HEK293 (cell line): ENCODE data around the gene BRI3.

Experiments
- BCL11B ChIP-seq: fragments of 450-650 bp; formaldehyde crosslinking; IDR thresholded peaks from 2 replicates; pipeline ENCODE4 v1.5.1; 2016; ENCODE audit warnings: low read depth, missing biosample characterization, missing genetic modification characterization
- GLIS1 ChIP-seq: fragments of 450-650 bp; formaldehyde crosslinking; IDR thresholded peaks from 2 replicates; pipeline ENCODE4 v1.5.1; 2016; ENCODE audit warnings: missing biosample characterization, missing genetic modification characterization
- INSM2 ChIP-seq: fragments of 450-650 bp; formaldehyde crosslinking; IDR thresholded peaks from 2 replicates; pipeline ENCODE4 v1.5.1; 2016; ENCODE audit warnings: missing biosample characterization, missing genetic modification characterization
- MYNN ChIP-seq: fragments of 450-650 bp; formaldehyde crosslinking; IDR thresholded peaks from 2 replicates; pipeline ENCODE4 v1.5.1; 2016; ENCODE audit warnings: missing biosample characterization, missing genetic modification characterization, borderline replicate concordance
- MZF1 ChIP-seq: fragments of 450-650 bp; formaldehyde crosslinking; IDR thresholded peaks from 2 replicates; pipeline ENCODE4 v1.5.1; 2017; ENCODE audit warnings: missing biosample characterization, missing genetic modification characterization, borderline replicate concordance
- OSR2 ChIP-seq: fragments of 450-650 bp; formaldehyde crosslinking; IDR thresholded peaks from 2 replicates; pipeline ENCODE4 v1.5.1; 2016; ENCODE audit warnings: missing biosample characterization, missing genetic modification characterization
- SCRT1 ChIP-seq: fragments of 450-650 bp; formaldehyde crosslinking; IDR thresholded peaks from 2 replicates; pipeline ENCODE4 v1.5.1; 2016; ENCODE audit warnings: missing biosample characterization, missing genetic modification characterization, borderline replicate concordance
- TCF7L2 ChIP-seq: IDR thresholded peaks from 2 replicates; pipeline ENCODE4 v1.6.1; 2011; ENCODE audit warnings: low read depth, mild to moderate bottlenecking, inconsistent platforms, low read length, moderate library complexity, borderline replicate concordance
- TSHZ1 ChIP-seq: fragments of 450-650 bp; formaldehyde crosslinking; IDR thresholded peaks from 2 replicates; pipeline ENCODE4 v1.5.1; 2016; ENCODE audit warnings: missing biosample characterization, missing genetic modification characterization, borderline replicate concordance
- YY2 ChIP-seq: fragments of 450-650 bp; formaldehyde crosslinking; IDR thresholded peaks from 2 replicates; pipeline ENCODE4 v1.5.1; 2016; ENCODE audit warnings: missing biosample characterization, missing genetic modification characterization
- ZNF10 ChIP-seq: fragments of 450-650 bp; formaldehyde crosslinking; IDR thresholded peaks from 2 replicates; pipeline ENCODE4 v1.5.1; 2017; ENCODE audit warnings: missing biosample characterization, missing genetic modification characterization
- ZNF133 ChIP-seq: fragments of 450-650 bp; formaldehyde crosslinking; IDR thresholded peaks from 2 replicates; pipeline ENCODE4 v1.5.1; 2016; ENCODE audit warnings: missing biosample characterization, missing genetic modification characterization
- ZNF157 ChIP-seq: fragments of 450-650 bp; formaldehyde crosslinking; IDR thresholded peaks from 2 replicates; pipeline ENCODE4 v1.5.1; 2016; ENCODE audit warnings: missing biosample characterization, missing genetic modification characterization
- ZNF18 ChIP-seq: fragments of 450-650 bp; formaldehyde crosslinking; IDR thresholded peaks from 2 replicates; pipeline ENCODE4 v1.5.1; 2016; ENCODE audit warnings: missing biosample characterization, missing genetic modification characterization
- ZNF2 ChIP-seq: fragments of 450-650 bp; formaldehyde crosslinking; IDR thresholded peaks from 2 replicates; pipeline ENCODE4 v1.5.1; 2016; ENCODE audit warnings: missing biosample characterization, missing genetic modification characterization
- ZNF292 ChIP-seq: fragments of 450-650 bp; formaldehyde crosslinking; IDR thresholded peaks from 2 replicates; pipeline ENCODE4 v1.5.1; 2016; ENCODE audit warnings: low read depth, missing biosample characterization, missing genetic modification characterization, borderline replicate concordance
- ZNF311 ChIP-seq: fragments of 450-650 bp; formaldehyde crosslinking; IDR thresholded peaks from 2 replicates; pipeline ENCODE4 v1.5.1; 2017; ENCODE audit warnings: missing biosample characterization, missing genetic modification characterization, borderline replicate concordance
- ZNF394 ChIP-seq: fragments of 450-650 bp; formaldehyde crosslinking; IDR thresholded peaks from 2 replicates; pipeline ENCODE4 v1.5.1; 2016; ENCODE audit warnings: missing biosample characterization, missing genetic modification characterization, mild to moderate bottlenecking, moderate library complexity, borderline replicate concordance
- ZNF529 ChIP-seq: fragments of 450-650 bp; formaldehyde crosslinking; IDR thresholded peaks from 2 replicates; pipeline ENCODE4 v1.5.1; 2017; ENCODE audit warnings: missing genetic modification characterization, missing biosample characterization; ENCODE audit not compliant: insufficient replicate concordance
- ZNF548 ChIP-seq: fragments of 450-650 bp; formaldehyde crosslinking; IDR thresholded peaks from 2 replicates; pipeline ENCODE4 v1.5.1; 2016; ENCODE audit warnings: missing biosample characterization, missing genetic modification characterization
- ZNF549 ChIP-seq: fragments of 450-650 bp; IDR thresholded peaks from 2 replicates; pipeline ENCODE4 v1.5.1; 2018; ENCODE audit warnings: missing biosample characterization, missing genetic modification characterization, mild to moderate bottlenecking, inconsistent platforms, moderate library complexity
- ZNF561 ChIP-seq: fragments of 450-650 bp; IDR thresholded peaks from 2 replicates; pipeline ENCODE4 v1.5.1; 2018; ENCODE audit warnings: missing biosample characterization, missing genetic modification characterization, borderline replicate concordance
- ZNF600 ChIP-seq: fragments of 450-650 bp; formaldehyde crosslinking; IDR thresholded peaks from 2 replicates; pipeline ENCODE4 v1.5.1; 2016; ENCODE audit warnings: missing biosample characterization, missing genetic modification characterization
- ZNF610 ChIP-seq: fragments of 450-650 bp; formaldehyde crosslinking; IDR thresholded peaks from 2 replicates; pipeline ENCODE4 v1.5.1; 2016; ENCODE audit warnings: missing biosample characterization, missing genetic modification characterization, borderline replicate concordance
- ZNF654 ChIP-seq: fragments of 450-650 bp; formaldehyde crosslinking; IDR thresholded peaks from 2 replicates; pipeline ENCODE4 v1.5.1; 2016; ENCODE audit warnings: low read depth, missing biosample characterization, missing genetic modification characterization
- ZNF658 ChIP-seq: fragments of 450-650 bp; formaldehyde crosslinking; IDR thresholded peaks from 2 replicates; pipeline ENCODE4; 2016; ENCODE audit warnings: missing biosample characterization, missing genetic modification characterization
- ZNF670 ChIP-seq: fragments of 450-650 bp; formaldehyde crosslinking; IDR thresholded peaks from 2 replicates; pipeline ENCODE4 v1.5.1; 2016; ENCODE audit warnings: missing biosample characterization, missing genetic modification characterization, low read depth
- ZNF677 ChIP-seq: fragments of 450-650 bp; IDR thresholded peaks from 2 replicates; pipeline ENCODE4 v1.5.0; 2018; ENCODE audit warnings: missing biosample characterization, mild to moderate bottlenecking, missing genetic modification characterization, moderate library complexity
- ZNF701 ChIP-seq: fragments of 450-650 bp; formaldehyde crosslinking; IDR thresholded peaks from 2 replicates; pipeline ENCODE4 v1.5.1; 2016; ENCODE audit warnings: missing biosample characterization, missing genetic modification characterization
- ZNF785 ChIP-seq: fragments of 450-650 bp; formaldehyde crosslinking; IDR thresholded peaks from 2 replicates; pipeline ENCODE4 v1.5.1; 2016; ENCODE audit warnings: missing biosample characterization, missing genetic modification characterization
- ZNF792 ChIP-seq: fragments of 450-650 bp; formaldehyde crosslinking; IDR thresholded peaks from 2 replicates; pipeline ENCODE4 v1.5.1; 2016; ENCODE audit warnings: missing biosample characterization, missing genetic modification characterization
- ZSCAN18 ChIP-seq: fragments of 450-650 bp; formaldehyde crosslinking; IDR thresholded peaks from 2 replicates; pipeline ENCODE4 v1.5.1; 2016; ENCODE audit warnings: missing biosample characterization, missing genetic modification characterization

The BRI3 gene

GRCh38 chr7:98251601-98252424 is 29.7 kb upstream of the BRI3 start, which contains the start of gene TECPR1 (continued):
- TF ChIP-seq ZNF2 (tag by site-specific recombination) (no peak; the same call in 1 of the 2 replicates), ZNF654 (tag by site-specific recombination) (no peak), ZNF600 (tag by site-specific recombination) (peak; percentile 95), ZNF610 (tag by site-specific recombination) (no peak), ZNF677 (tag by site-specific recombination) (no peak), ZNF529 (tag by site-specific recombination) (no peak), ZNF10 (no peak; the same call in 1 of the 2 replicates), ZNF292 (no peak), ZSCAN18 (tag by site-specific recombination) (no peak), YY2 (tag by site-specific recombination) (no peak; the same call in 1 of the 2 replicates), ZNF561 (tag by site-specific recombination) (peak; percentile 60; the same call in 1 of the 2 replicates), TSHZ1 (tag by site-specific recombination) (no peak), OSR2 (0 out of 2 replicates have a peak, but pooled peaks have one; percentile 42), TCF7L2 (no peak), SCRT1 (peak; percentile 16; the same call in 1 of the 2 replicates), ZNF785 (tag by site-specific recombination) (no peak), ZNF133 (no peak), ZNF18 (tag by site-specific recombination) (no peak), BCL11B (tag by site-specific recombination) (peak; percentile 96), ZNF658 (tag by site-specific recombination) (no peak), MZF1 (tag by site-specific recombination) (no peak), GLIS1 (peak; percentile 97), ZNF548 (tag by site-specific recombination) (no peak), ZNF701 (tag by site-specific recombination) (no peak), MYNN (tag by site-specific recombination) (no peak), ZNF792 (no peak), ZNF549 (no peak), ZNF394 (tag by site-specific recombination) (no peak), ZNF670 (tag by site-specific recombination) (no peak), ZNF157 (no peak), ZNF311 (no peak), INSM2 (tag by site-specific recombination) (peak; percentile 21; the same call in 1 of the 2 replicates)
